ENCODE data around the gene ITM2B.

DNA sequence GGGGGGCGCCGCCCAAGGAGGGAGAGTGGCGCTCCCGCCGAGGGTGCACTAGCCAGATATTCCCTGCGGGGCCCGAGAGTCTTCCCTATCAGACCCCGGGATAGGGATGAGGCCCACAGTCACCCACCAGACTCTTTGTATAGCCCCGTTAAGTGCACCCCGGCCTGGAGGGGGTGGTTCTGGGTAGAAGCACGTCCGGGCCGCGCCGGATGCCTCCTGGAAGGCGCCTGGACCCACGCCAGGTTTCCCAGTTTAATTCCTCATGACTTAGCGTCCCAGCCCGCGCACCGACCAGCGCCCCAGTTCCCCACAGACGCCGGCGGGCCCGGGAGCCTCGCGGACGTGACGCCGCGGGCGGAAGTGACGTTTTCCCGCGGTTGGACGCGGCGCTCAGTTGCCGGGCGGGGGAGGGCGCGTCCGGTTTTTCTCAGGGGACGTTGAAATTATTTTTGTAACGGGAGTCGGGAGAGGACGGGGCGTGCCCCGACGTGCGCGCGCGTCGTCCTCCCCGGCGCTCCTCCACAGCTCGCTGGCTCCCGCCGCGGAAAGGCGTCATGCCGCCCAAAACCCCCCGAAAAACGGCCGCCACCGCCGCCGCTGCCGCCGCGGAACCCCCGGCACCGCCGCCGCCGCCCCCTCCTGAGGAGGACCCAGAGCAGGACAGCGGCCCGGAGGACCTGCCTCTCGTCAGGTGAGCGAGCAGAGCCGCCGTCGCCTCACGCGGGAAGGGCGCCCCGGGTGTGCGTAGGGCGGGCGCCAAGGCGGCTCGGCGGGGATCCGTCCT lies 70.5 kb downstream of the ITM2B start, which contains the start of gene RB1:
- TF ChIP-seq, protein P1, sequence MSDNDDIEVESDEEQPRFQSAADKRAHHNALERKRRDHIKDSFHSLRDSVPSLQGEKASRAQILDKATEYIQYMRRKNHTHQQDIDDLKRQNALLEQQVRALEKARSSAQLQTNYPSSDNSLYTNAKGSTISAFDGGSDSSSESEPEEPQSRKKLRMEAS (IDR thresholded peaks at IDR 0.05) = peak; percentile 81
- TF ChIP-seq EP300 (IDR thresholded peaks at IDR 0.05; ENCODE audit: borderline replicate concordance) = peak; percentile 30; the same call in 1 of the 2 replicates
- TF ChIP-seq RAD21 (IDR thresholded peaks at IDR 0.05; ENCODE audit: low read depth) = no peak
- TF ChIP-seq CEBPB (IDR thresholded peaks at IDR 0.05) = no peak
